Kidney (tissue), 14 donors: ENCODE data around the gene LYSMD4. TPM values are rescaled to one million over a fixed set of nuclear protein-coding genes. Genes with fewer than 3 reads are reported as not detected.

Experiments
- DNase-seq, 5 donors: peaks; one replicate each; pipeline ENCODE4 v3.0.0-alpha.2; 2013 to 2020
- FAIRE-seq: peaks from 2 replicates; lab custom pipeline; 2012; peaks lifted over from hg19 to GRCh38; lab: Jason Lieb, UNC
- H3K27ac ChIP-seq, 2 donors: one replicate each; pipeline ENCODE4 v1.7.0; 2013; ENCODE audit warnings: low read depth in 2 of 2, low read length in 2 of 2, inconsistent platforms in 1 of 2
- H3K27me3 ChIP-seq: one replicate; pipeline ENCODE4 v1.7.1; 2013; ENCODE audit warnings: low read length, inconsistent platforms; ENCODE audit not compliant: control insufficient read depth, insufficient read depth
- H3K36me3 ChIP-seq, 3 donors: one replicate each; pipeline versions ENCODE4 v1.7.0 to v1.7.1; 2013; ENCODE audit warnings: low read length in 3 of 3, control low read depth in 1 of 3, inconsistent platforms in 1 of 3; ENCODE audit not compliant: insufficient read depth in 3 of 3, control insufficient read depth in 2 of 3
- H3K4me1 ChIP-seq, 3 donors: one replicate each; pipeline versions ENCODE4 v1.7.0 to v1.7.1; 2013; ENCODE audit warnings: low read length in 3 of 3, inconsistent platforms in 1 of 3, low read depth in 1 of 3; ENCODE audit not compliant: control insufficient read depth in 2 of 3, insufficient read depth in 2 of 3
- H3K4me3 ChIP-seq, 3 donors: one replicate each; pipeline versions ENCODE4 v1.7.0 to v1.8.1; 2013; ENCODE audit warnings: low read length in 3 of 3, control low read depth in 1 of 3, inconsistent platforms in 1 of 3
- H3K9ac ChIP-seq, 3 donors: one replicate each; pipeline versions ENCODE4 v1.7.0 to v1.7.1; 2013; ENCODE audit warnings: low read length in 3 of 3, control low read depth in 1 of 3, inconsistent platforms in 1 of 3
- H3K9me3 ChIP-seq, 3 donors: one replicate each; pipeline versions ENCODE4 v1.7.0 to v1.7.1; 2013; ENCODE audit warnings: low read length in 3 of 3, control low read depth in 1 of 3, inconsistent platforms in 1 of 3; ENCODE audit not compliant: control insufficient read depth in 2 of 3, insufficient read depth in 1 of 3
- intact Hi-C: fragments of 100-400 bp; cut with DNase I; formaldehyde crosslinking; loops from one replicate; pipeline ENCODE4 v1.11.1; 2022
- polyA plus RNA-seq: library from polyadenylated mRNA; stranded (reverse); fragments of 350-450 nt; fragmentation: Illumina TruSeq; extraction: RNeasy Lipid Tissue Mini Kit (QIAGEN cat#74804); gene quantifications from one replicate; pipeline ENCODE4 v1.2.3, GENCODE V29; 2014; ENCODE audit warnings: low read depth, low replicate concordance; ENCODE audit not compliant: insufficient read depth
- total RNA-seq: library from RNA; stranded (reverse); fragmentation: NEBNext Ultra II Directional; extraction: Animal tissue kit (Norgen Biotek cat#: 25700); gene quantifications from one replicate; pipeline ENCODE4 v1.2.1, GENCODE V29; 2021
- TF ChIP-seq, protein P1 (sequence below): IDR thresholded peaks from 3 replicates; pipeline ENCODE4 v1.5.1; 2012; ENCODE audit warnings: mild to moderate bottlenecking, moderate library complexity, borderline replicate concordance; ENCODE audit not compliant: insufficient read depth; ENCODE audit errors: extremely low read depth
- donor health status: control.
- donor health status: control.
- donor health status: control.
- donor health status: control.
- donor health status: control.
- donor health status: DM: yes; HTN: yes; CAD: no.
- donor health status: Normal renal cell carcinoma (clear cell type).

Gene LYSMD4
- total and polyA plus RNA-seq, 2 donors from 2014 or later, result 4.9 to 8.6 TPM

DNA sequence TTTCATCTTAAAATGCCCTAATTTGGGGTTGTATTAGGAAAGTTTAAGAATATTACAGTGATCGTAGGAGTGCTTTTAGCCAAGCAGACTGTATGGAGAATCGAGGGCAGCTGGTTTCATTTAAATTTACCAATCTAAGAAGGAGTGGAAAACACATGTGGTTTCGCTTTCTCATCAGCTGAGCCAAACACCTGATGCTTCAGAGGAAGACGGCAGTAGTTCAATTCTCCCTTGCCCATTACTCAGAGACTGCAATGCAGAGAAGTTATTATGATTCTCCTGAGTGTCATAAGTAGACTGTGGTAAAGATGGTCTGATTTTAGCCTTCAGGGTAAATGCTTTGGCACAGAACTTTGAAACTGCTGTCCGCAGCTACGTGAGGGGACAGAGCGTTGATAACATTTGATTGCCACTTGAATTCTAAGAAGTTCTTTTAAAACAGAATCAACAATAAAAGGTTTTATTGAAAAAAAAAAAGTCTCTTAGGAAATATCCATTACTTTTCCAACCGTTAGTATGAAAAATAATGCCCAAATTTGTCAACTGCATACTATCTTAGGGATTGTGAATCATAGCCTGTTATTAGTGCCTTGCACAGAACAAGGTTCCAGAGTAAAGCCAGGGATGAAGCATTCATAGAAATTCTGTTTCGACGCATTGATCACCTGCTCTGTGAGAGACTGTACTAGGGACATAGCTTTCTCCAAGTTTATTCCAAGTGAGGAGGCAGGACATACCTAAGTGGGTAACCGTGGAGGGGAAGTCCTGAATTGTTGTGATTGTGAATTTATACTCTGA, 25.6 kb downstream of the LYSMD4 start:
- intact Hi-C loops, result loop anchor here (5.0 kb wide), 1 partner anchor 420 kb away; no protein-coding TSS in a partner anchor
- no peak overlapping the region for H3K4me3 ChIP-seq

DNA sequence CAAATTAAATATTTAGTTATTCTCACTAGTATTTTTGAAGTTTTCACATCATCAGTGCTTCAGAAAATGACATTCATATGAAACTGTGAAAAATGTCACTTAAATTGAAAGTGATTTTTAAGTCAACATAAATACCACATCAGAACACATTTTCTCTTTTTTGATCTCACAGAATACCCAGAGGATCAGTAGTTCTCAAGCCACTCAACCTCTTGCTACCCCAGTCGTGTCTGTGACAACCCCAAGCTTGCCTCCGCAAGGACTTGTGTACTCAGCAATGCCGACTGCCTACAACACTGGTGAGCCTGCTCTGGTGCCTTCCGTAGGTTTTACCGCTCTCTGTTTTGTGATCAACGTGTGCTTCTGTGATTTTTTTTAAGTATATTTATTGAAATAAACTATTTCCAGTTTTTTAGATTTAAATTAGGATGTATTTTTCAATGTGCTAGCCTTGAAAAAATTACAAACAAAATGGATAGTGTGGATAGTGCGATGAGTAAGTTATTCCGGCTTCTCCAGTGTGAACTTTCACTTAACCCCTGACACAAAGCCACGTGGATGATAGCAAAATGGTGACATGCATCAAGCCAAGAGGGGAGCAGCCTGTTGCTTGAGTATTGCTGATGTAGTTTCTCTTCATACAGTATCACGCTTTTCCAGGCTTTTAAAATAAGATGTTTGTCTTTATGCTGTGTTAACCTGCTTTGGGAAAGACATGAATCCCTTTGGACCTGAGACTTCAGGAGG, 26.5 kb downstream of the LYSMD4 start:
- FAIRE-seq (no peak), DNase-seq (no peak)
- intact Hi-C loops, result loop anchor here (5.0 kb wide), 1 partner anchor 419 kb away; no protein-coding TSS in a partner anchor
- peaks cover 0 to 21% (median 10%) of the 10 kb centered on the region in 3 donors for H3K36me3 ChIP-seq
- peaks cover 0 to 22% (median 14%) of the 10 kb centered on the region in 3 donors for H3K4me1 ChIP-seq
- no peak overlapping the region for H3K27ac ChIP-seq
- H3K9ac ChIP-seq, result no peak overlapping the region
- TF ChIP-seq, protein P1, sequence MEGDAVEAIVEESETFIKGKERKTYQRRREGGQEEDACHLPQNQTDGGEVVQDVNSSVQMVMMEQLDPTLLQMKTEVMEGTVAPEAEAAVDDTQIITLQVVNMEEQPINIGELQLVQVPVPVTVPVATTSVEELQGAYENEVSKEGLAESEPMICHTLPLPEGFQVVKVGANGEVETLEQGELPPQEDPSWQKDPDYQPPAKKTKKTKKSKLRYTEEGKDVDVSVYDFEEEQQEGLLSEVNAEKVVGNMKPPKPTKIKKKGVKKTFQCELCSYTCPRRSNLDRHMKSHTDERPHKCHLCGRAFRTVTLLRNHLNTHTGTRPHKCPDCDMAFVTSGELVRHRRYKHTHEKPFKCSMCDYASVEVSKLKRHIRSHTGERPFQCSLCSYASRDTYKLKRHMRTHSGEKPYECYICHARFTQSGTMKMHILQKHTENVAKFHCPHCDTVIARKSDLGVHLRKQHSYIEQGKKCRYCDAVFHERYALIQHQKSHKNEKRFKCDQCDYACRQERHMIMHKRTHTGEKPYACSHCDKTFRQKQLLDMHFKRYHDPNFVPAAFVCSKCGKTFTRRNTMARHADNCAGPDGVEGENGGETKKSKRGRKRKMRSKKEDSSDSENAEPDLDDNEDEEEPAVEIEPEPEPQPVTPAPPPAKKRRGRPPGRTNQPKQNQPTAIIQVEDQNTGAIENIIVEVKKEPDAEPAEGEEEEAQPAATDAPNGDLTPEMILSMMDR, result no peak
- H3K4me3 ChIP-seq, result no peak overlapping the region
- H3K9me3 ChIP-seq, result no peaks in the 10 kb centered on the region
- no peaks in the 10 kb centered on the region for H3K27me3 ChIP-seq

More for the DNA sequence above, 25.6 kb downstream of the LYSMD4 start:
- TF ChIP-seq, protein P1, result no peak
- no peaks in the 10 kb centered on the region for H3K9me3 ChIP-seq
- H3K27ac ChIP-seq, result no peak overlapping the region
- H3K4me1 ChIP-seq, result peaks cover 0 to 22% (median 14%) of the 10 kb centered on the region in 3 donors
- no peak for FAIRE-seq
- H3K27me3 ChIP-seq, result no peaks in the 10 kb centered on the region
- no peak for DNase-seq
- H3K9ac ChIP-seq, result no peak overlapping the region
- H3K36me3 ChIP-seq, result peaks cover 1 to 23% (median 15%) of the 10 kb centered on the region in 3 donors

DNA sequence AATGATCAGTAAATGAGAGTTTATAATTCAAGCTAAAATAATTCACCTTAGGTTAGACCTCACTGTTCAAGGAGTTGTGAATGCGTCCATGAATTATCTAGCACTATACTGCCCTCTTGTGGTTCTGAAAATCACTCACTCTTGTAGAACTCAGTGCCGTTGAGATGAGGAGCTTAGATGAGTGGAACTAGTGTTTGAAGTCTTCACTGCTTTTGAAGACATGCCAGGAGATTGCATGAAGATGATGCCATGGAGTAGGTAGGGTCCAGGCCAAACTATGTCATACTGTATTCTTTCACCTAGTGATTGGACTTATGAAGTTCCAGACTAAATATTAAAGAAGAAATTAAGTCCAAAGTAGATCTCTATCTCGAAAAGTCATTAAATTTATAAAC, 28.8 kb downstream of the LYSMD4 start:
- peak; percentile 91 for FAIRE-seq
- Histone ChIP-seq H3K27me3 (no peaks in the 10 kb centered on the region), H3K27ac (peak overlapping the region in 1 of 2 donors; percentile 5), H3K9me3 (no peaks in the 10 kb centered on the region), H3K4me3 (no peak overlapping the region), H3K9ac (no peak overlapping the region), H3K4me1 (peaks cover 0 to 22% (median 14%) of the 10 kb centered on the region in 3 donors), H3K36me3 (peaks cover 0 to 4% (median 0%) of the 10 kb centered on the region in 3 donors)
- intact Hi-C loops, result no loop called here
- TF ChIP-seq, protein P1, result peak; percentile 87
- DNase-seq, result peak in 3 of 5 donors; percentile 42 to 95 (median 93)
